B cell (primary cell): ENCODE data around the gene ARHGAP6. TPM values are rescaled to one million over a fixed set of nuclear protein-coding genes. Genes with fewer than 3 reads are reported as not detected.
"Not testable (repeated sequence)": the region's sequence is repeated elsewhere in the genome, so short reads cannot be mapped to it uniquely, and the experiment has no call there.

Source experiments
- ATAC-seq: fragments of 200-7000 bp; cut with Tn5 transposase; one replicate; pipeline ENCODE4 v1.10.0; 2021; ENCODE audit warnings: low read depth, mild to moderate bottlenecking, moderate number of reproducible peaks, moderate library complexity
- CTCF ChIA-PET: fragments of 350-600 bp; sonication (Branson Sonifier 250); formaldehyde crosslinking; loops from one replicate; lab custom pipeline; 2021; ENCODE audit warnings: antibody characterized with exemption, inconsistent platforms; lab: Charles Lee
- POLR2A ChIA-PET: fragments of 350-600 bp; sonication (Branson Sonifier 250); formaldehyde crosslinking; loops from one replicate; lab custom pipeline; 2021; ENCODE audit warnings: antibody characterized with exemption; lab: Charles Lee
- DNase-seq: peaks from one replicate; pipeline ENCODE4 v3.0.0; 2013
- H2AFZ ChIP-seq: 2 replicates; pipeline ENCODE4 v1.6.1; 2012; ENCODE audit warnings: mild to moderate bottlenecking, low read depth, low read length; ENCODE audit not compliant: insufficient read depth, poor library complexity, severe bottlenecking
- H3K27ac ChIP-seq, 2 donors: 1 replicate in 1 of 2; 2 replicates in 1 of 2; pipeline ENCODE4 v1.5.1; 2012 to 2013; ENCODE audit warnings: low read length in 2 of 2, mild to moderate bottlenecking in 2 of 2, moderate library complexity in 1 of 2
- H3K27me3 ChIP-seq, 4 experiments: fragments of 200-600 bp in 1 of 4; sonication (generic) in 1 of 4; replicated peaks in 1 of 4; 1 replicate in 2 of 4; 2 replicates in 2 of 4; pipeline versions ENCODE4 v1.6.1 to v1.7.0; 2013 to 2016; ENCODE audit warnings: low read length in 3 of 4, mild to moderate bottlenecking in 2 of 4, mixed read lengths in 1 of 4, moderate library complexity in 1 of 4; ENCODE audit not compliant: insufficient read depth in 4 of 4, control insufficient read depth in 3 of 4; ENCODE audit errors: control extremely low read depth in 1 of 4
- H3K36me3 ChIP-seq, 2 experiments: replicated peaks in 1 of 2; 1 replicate in 1 of 2; 2 replicates in 1 of 2; pipeline versions ENCODE4 v1.6.1 to v1.7.1; 2013; ENCODE audit warnings: low read length in 1 of 2; ENCODE audit not compliant: insufficient read depth in 2 of 2, control insufficient read depth in 1 of 2; ENCODE audit errors: control extremely low read depth in 1 of 2, extremely low read depth in 1 of 2
- H3K4me1 ChIP-seq, 2 donors: fragments of 200-600 bp in 1 of 2; sonication (generic) in 1 of 2; 1 replicate in 1 of 2; 2 replicates in 1 of 2; pipeline versions ENCODE4 v1.5.1 to v1.6.1; 2013 to 2017; ENCODE audit warnings: low read length in 2 of 2; ENCODE audit not compliant: control insufficient read depth in 2 of 2, insufficient read depth in 2 of 2
- H3K4me2 ChIP-seq: replicated peaks from 2 replicates; pipeline ENCODE3; 2012; ENCODE audit warnings: mild to moderate bottlenecking, low read depth, low read length; ENCODE audit not compliant: poor library complexity, severe bottlenecking
- H3K4me3 ChIP-seq, 5 experiments: fragments of 200-600 bp in 1 of 5; sonication (generic) in 1 of 5; 1 replicate in 3 of 5; 2 replicates in 2 of 5; pipeline versions ENCODE4 v1.5.1 to v1.7.0; 2011 to 2016; ENCODE audit warnings: low read length in 4 of 5, mild to moderate bottlenecking in 4 of 5, low read depth in 2 of 5, control low read depth in 1 of 5, moderate library complexity in 1 of 5; ENCODE audit not compliant: insufficient read depth in 1 of 5; ENCODE audit errors: control extremely low read depth in 1 of 5, extremely low read depth in 1 of 5
- H3K79me2 ChIP-seq: fragments of 200-600 bp; sonication (generic); one replicate; pipeline ENCODE4 v1.6.0; 2016; ENCODE audit warnings: low read length; ENCODE audit not compliant: control insufficient read depth, insufficient read depth
- H3K9ac ChIP-seq: fragments of 200-600 bp; sonication (generic); 2 replicates; pipeline ENCODE4 v1.6.1; 2017; ENCODE audit warnings: mild to moderate bottlenecking, low read length, moderate library complexity
- H3K9me3 ChIP-seq, 3 donors: one replicate each; pipeline versions ENCODE4 v1.6.1 to v1.7.1; 2013; ENCODE audit warnings: low read length in 2 of 3; ENCODE audit not compliant: control insufficient read depth in 2 of 3, insufficient read depth in 1 of 3; ENCODE audit errors: control extremely low read depth in 1 of 3
- H4K20me1 ChIP-seq: 2 replicates; pipeline ENCODE4 v1.6.0; 2012; ENCODE audit warnings: mild to moderate bottlenecking, low read length; ENCODE audit not compliant: insufficient read depth, control insufficient read depth, poor library complexity, severe bottlenecking
- H3K27ac Mint-ChIP-seq: one replicate; pipeline ENCODE4 v1.8.0; 2021; ENCODE audit warnings: mixed read lengths
- H3K27me3 Mint-ChIP-seq: one replicate; pipeline ENCODE4 v1.8.0; 2021; ENCODE audit warnings: mixed read lengths
- H3K4me1 Mint-ChIP-seq: one replicate; pipeline ENCODE4 v1.8.0; 2021; ENCODE audit warnings: mixed read lengths
- H3K4me3 Mint-ChIP-seq: one replicate; pipeline ENCODE4 v1.8.0; 2021; ENCODE audit warnings: mixed read lengths
- H3K9me3 Mint-ChIP-seq: one replicate; pipeline ENCODE4 v1.8.0; 2022; ENCODE audit warnings: mixed read lengths; ENCODE audit not compliant: insufficient read depth
- CTCF ChIP-seq: fragments of 200-600 bp; IDR thresholded peaks from one replicate; pipeline ENCODE4 v1.8.0; 2022; ENCODE audit warnings: antibody characterized with exemption, mild to moderate bottlenecking
- EZH2 ChIP-seq: IDR thresholded peaks from 2 replicates; pipeline ENCODE4 v1.6.1; 2012; ENCODE audit warnings: borderline replicate concordance, low read depth, mild to moderate bottlenecking, moderate library complexity, low read length; ENCODE audit not compliant: insufficient read depth, poor library complexity, severe bottlenecking
- WGBS: methylation state at CpG from one replicate; pipeline ENCODE4 v1.1.5; 2013; ENCODE audit warnings: missing lambda C conversion rate; ENCODE audit not compliant: insufficient coverage; 5-methylcytosine and 5-hydroxymethylcytosine counted together
- intact Hi-C: fragments of 100-400 bp; cut with micrococcal nuclease; formaldehyde crosslinking; loops from one replicate; pipeline ENCODE4 v1.10.0; 2022
- polyA plus RNA-seq: library from polyadenylated mRNA; depleted of rRNA; stranded (reverse); fragments of >200 nt; gene quantifications from 2 replicates; pipeline ENCODE4 v1.2.3, GENCODE V29; 2012
- total RNA-seq, 2 donors: library from RNA; stranded (reverse); fragments of 120-200 nt in 1 of 2; gene quantifications; 1 replicate in 1 of 2; 2 replicates in 1 of 2; pipeline versions ENCODE4 v1.2.3 to v1.2.4, GENCODE V29; 2013 to 2022

The ARHGAP6 gene
- total and polyA plus RNA-seq, 2 donors (not counting 1 experiment from before 2014, with no cell fraction given), result 1.6 to 2.6 TPM

GRCh38 chrX:11619441-11619840 lies 46.3 kb downstream of the ARHGAP6 start:
- no peaks in the 10 kb centered on the region for H3K79me2 ChIP-seq
- ChIA-PET CTCF (no interaction called here), POLR2A (no interaction called here)
- Mint-ChIP-seq H3K9me3 (peaks cover 5% of the 10 kb centered on the region), H3K4me3 (no peak overlapping the region), H3K27me3 (peaks cover 9% of the 10 kb centered on the region), H3K27ac (no peak overlapping the region), H3K4me1 (no peaks in the 10 kb centered on the region)
- no peaks in the 10 kb centered on the region for H3K36me3 ChIP-seq
- no peak overlapping the region for H3K4me2 ChIP-seq
- H3K9ac ChIP-seq, result no peak overlapping the region
- no peak overlapping the region for H3K4me3 ChIP-seq
- TF ChIP-seq EZH2, result no peak
- TF ChIP-seq CTCF, result no peak
- no peaks in the 10 kb centered on the region for H4K20me1 ChIP-seq
- intact Hi-C loops, result no loop called here
- ATAC-seq (no peak), DNase-seq (no peak)
- H3K9me3 ChIP-seq, result no peaks in the 10 kb centered on the region
- WGBS, result no CpG with 5 or more reads among the region's 1 CpG
- H2AFZ ChIP-seq, result no peak overlapping the region
- no peak overlapping the region for H3K27ac ChIP-seq
- no peaks in the 10 kb centered on the region for H3K4me1 ChIP-seq
- peaks cover 0 to 9% (median 0%) of the 10 kb centered on the region in 4 experiments for H3K27me3 ChIP-seq

DNA sequence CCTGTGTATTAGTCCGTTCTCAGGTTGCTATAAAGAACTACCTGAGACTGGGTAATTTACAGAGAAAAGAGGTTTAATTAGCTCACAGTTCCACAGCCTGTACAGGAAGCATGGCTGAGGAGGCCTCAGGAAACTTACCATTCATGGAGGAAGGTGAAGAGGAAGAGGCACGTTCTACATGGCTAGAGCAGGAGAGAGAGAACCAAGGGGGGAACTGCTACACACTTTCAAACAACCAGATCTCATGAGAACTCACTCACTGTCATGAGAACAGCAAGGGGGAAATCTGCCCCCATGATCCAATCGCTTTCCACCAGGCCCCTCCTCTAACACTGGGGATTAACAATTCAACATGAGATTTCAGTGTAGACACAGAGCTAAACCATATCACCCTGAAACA lies 51.5 kb downstream of the ARHGAP6 start:
- H4K20me1 ChIP-seq, H3K79me2 ChIP-seq, H3K27me3 Mint-ChIP-seq, H3K27me3 ChIP-seq, H3K4me3 Mint-ChIP-seq, H3K36me3 ChIP-seq, H3K27ac ChIP-seq, H3K27ac Mint-ChIP-seq, H2AFZ ChIP-seq, H3K9me3 Mint-ChIP-seq, H3K4me1 Mint-ChIP-seq, H3K9ac ChIP-seq, H3K4me1 ChIP-seq, POLR2A ChIA-PET, DNase-seq, H3K9me3 ChIP-seq, H3K4me2 ChIP-seq, intact Hi-C loops, ATAC-seq, CTCF ChIA-PET, H3K4me3 ChIP-seq: not testable (repeated sequence)
- 83% methylated on average over 1 of the region's 3 CpGs for WGBS
